HG03378 (cell line): ENCODE data around the gene OR11A1.
"Not testable (repeated sequence)": the region's sequence is repeated elsewhere in the genome, so short reads cannot be mapped to it uniquely, and the experiment has no call there.

ENCODE experiments used
- ATAC-seq: cut with Tn5 transposase; IDR thresholded peaks from one replicate; pipeline ENCODE4 v1.9.1; 2021; ENCODE audit warnings: mild to moderate bottlenecking, moderate library complexity; ENCODE audit not compliant: unreplicated experiment

The OR11A1 gene

GRCh38 chr6:29479560-29479959 is 22.7 kb upstream of the OR11A1 start:
- ATAC-seq, result no peak

GRCh38 chr6:29478740-29479139 is 21.9 kb upstream of the OR11A1 start:
- ATAC-seq, result no peak

GRCh38 chr6:29477923-29478450 is 21.1 kb upstream of the OR11A1 start:
- ATAC-seq, result no peak

- no peak for ATAC-seq
These were observed 18.1 kb upstream of the OR11A1 start for GRCh38 chr6:29474996-29475395.

- ATAC-seq, result no peak
These were observed 9.4 kb upstream of the OR11A1 start for GRCh38 chr6:29466241-29466640.

- no peak for ATAC-seq
These were observed 8.9 kb upstream of the OR11A1 start for GRCh38 chr6:29465801-29466200.

GRCh38 chr6:29465279-29465678 is 8.4 kb upstream of the OR11A1 start:
- ATAC-seq, result no peak

GRCh38 chr6:29462022-29462421 is 5.2 kb upstream of the OR11A1 start:
- no peak for ATAC-seq

- ATAC-seq, result no peak
These were observed 4.3 kb upstream of the OR11A1 start for GRCh38 chr6:29461021-29461814.

GRCh38 chr6:29451471-29452193 is 5.2 kb downstream of the OR11A1 start:
- no peak for ATAC-seq

- ATAC-seq, result no peak
These were observed 9.2 kb downstream of the OR11A1 start for GRCh38 chr6:29447670-29448069.

GRCh38 chr6:29444031-29444430 is 12.8 kb downstream of the OR11A1 start:
- not testable (repeated sequence) for ATAC-seq

GRCh38 chr6:29442719-29443118 is 14.2 kb downstream of the OR11A1 start:
- ATAC-seq, result no peak

- no peak for ATAC-seq
These were observed 17.9 kb downstream of the OR11A1 start, which contains the start of gene OR10C1 for GRCh38 chr6:29439006-29439405. TSS of gene OR10C1 (plus strand) at chr6:29439306. CDS start at chr6:29440016, 710 bp downstream.

GRCh38 chr6:29436730-29437129 is 20.1 kb downstream of the OR11A1 start:
- ATAC-seq, result not testable (repeated sequence)

GRCh38 chr6:29426654-29427053 is 30.2 kb downstream of the OR11A1 start:
- ATAC-seq, result no peak

- ATAC-seq, result no peak
These were observed 31.8 kb downstream of the OR11A1 start for GRCh38 chr6:29425075-29425474.

- ATAC-seq, result no peak
These were observed 32.3 kb downstream of the OR11A1 start for GRCh38 chr6:29424575-29424974.

- no peak for ATAC-seq
These were observed 32.7 kb downstream of the OR11A1 start for GRCh38 chr6:29424168-29424567.

- no peak for ATAC-seq
These were observed 37.4 kb downstream of the OR11A1 start for GRCh38 chr6:29419516-29419915.

- ATAC-seq, result no peak
These were observed 42.3 kb downstream of the OR11A1 start, which contains the start of gene OR12D1 for GRCh38 chr6:29414588-29414987. TSS of gene OR12D1 (plus strand) at chr6:29414928.

- ATAC-seq, result no peak
These were observed 53.1 kb downstream of the OR11A1 start for GRCh38 chr6:29403801-29404200.
